ENCODE data around the gene NKX2-4.

DNA sequence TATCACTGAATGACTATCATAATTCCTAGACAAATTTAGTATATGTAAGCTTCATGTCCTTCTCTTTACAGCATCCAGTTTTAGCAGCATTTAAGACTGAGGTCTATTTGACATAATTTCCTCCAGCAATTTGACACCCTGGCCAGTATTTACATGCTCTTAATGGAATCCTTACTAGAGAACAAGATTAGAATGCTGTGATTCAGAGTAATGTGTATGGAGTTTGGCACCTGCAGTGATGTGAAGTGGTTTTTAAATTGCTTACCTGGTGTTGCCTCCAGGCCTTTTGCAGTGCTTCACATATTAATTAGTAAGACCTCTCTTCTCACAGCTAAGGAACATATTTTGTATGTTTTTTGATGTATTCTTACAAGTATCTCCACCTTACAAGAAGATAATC is 9.8 kb downstream of the NKX2-4 start:
- TF ChIP-seq POLR2AphosphoS5 (IDR thresholded peaks at IDR 0.05) = no peak
- TF ChIP-seq EP300 (IDR thresholded peaks at IDR 0.05; ENCODE audit: low read depth) = no peak
- no peak for TF ChIP-seq CTCF (IDR thresholded peaks at IDR 0.05)
